Upper lobe of right lung (tissue), 1 donor: ENCODE measurements around the gene LTBP3. TPM values are rescaled to one million over a fixed set of nuclear protein-coding genes. Genes with fewer than 3 reads are reported as not detected.

Experiments
- ATAC-seq: fragments of 200-7000 bp; cut with Tn5 transposase; one replicate; pipeline ENCODE4 v1.9.1; 2020; ENCODE audit warnings: mild to moderate bottlenecking, moderate library complexity
- DNase-seq: peaks from one replicate; pipeline ENCODE4 v3.0.0-alpha.2; 2020
- H3K27ac ChIP-seq: fragments of 200-600 bp; one replicate; pipeline ENCODE4 v1.8.0; 2022
- H3K27me3 ChIP-seq: fragments of 200-600 bp; one replicate; pipeline ENCODE4 v1.8.0; 2022; ENCODE audit warnings: mild to moderate bottlenecking
- H3K36me3 ChIP-seq: fragments of 200-600 bp; one replicate; pipeline ENCODE4 v1.8.0; 2022
- H3K4me1 ChIP-seq: fragments of 200-600 bp; one replicate; pipeline ENCODE4 v1.8.0; 2022
- H3K4me3 ChIP-seq: fragments of 200-600 bp; one replicate; pipeline ENCODE4 v1.8.0; 2022; ENCODE audit warnings: mild to moderate bottlenecking
- H3K9me3 ChIP-seq: fragments of 200-600 bp; one replicate; pipeline ENCODE4 v1.8.0; 2022
- CTCF ChIP-seq: fragments of 200-600 bp; IDR thresholded peaks from one replicate; pipeline ENCODE4 v1.8.0; 2022; ENCODE audit warnings: antibody characterized with exemption
- intact Hi-C: fragments of 100-400 bp; cut with DNase I; formaldehyde crosslinking; loops from one replicate; pipeline ENCODE4 v1.11.0; 2022
- total RNA-seq: library from RNA; stranded (reverse); fragmentation: NEBNext Ultra II Directional; extraction: Animal tissue kit (Norgen Biotek cat#: 25700); gene quantifications from one replicate; pipeline ENCODE4 v1.2.1, GENCODE V29; 2021
- donor health status: DM: no; HTN: yes; CAD: no; lungs with severe emphysema.

Gene LTBP3
- total RNA-seq, 1 donor from 2014 or later, result 128 TPM

- no peaks in the 10 kb centered on the region for H3K9me3 ChIP-seq
- ATAC-seq (no peak), DNase-seq (no peak)
- no peak for TF ChIP-seq CTCF
- H3K36me3 ChIP-seq, result peaks cover 48% of the 10 kb centered on the region
- no peak overlapping the region for H3K27ac ChIP-seq
- no peaks in the 10 kb centered on the region for H3K4me1 ChIP-seq
- H3K4me3 ChIP-seq, result no peak overlapping the region
- H3K27me3 ChIP-seq, result no peaks in the 10 kb centered on the region
- intact Hi-C loops, result no loop called here
These were observed 40.1 kb upstream of the LTBP3 start for GRCh38 chr11:65598258-65598699.

GRCh38 chr11:65596520-65596919, 38.4 kb upstream of the LTBP3 start:
- no peaks in the 10 kb centered on the region for H3K9me3 ChIP-seq
- DNase-seq, result no peak
- H3K36me3 ChIP-seq, result peaks cover 35% of the 10 kb centered on the region
- no peak for TF ChIP-seq CTCF
- no peak for ATAC-seq
- no peak overlapping the region for H3K4me3 ChIP-seq
- intact Hi-C loops, result no loop called here
- H3K27ac ChIP-seq, result no peak overlapping the region
- H3K4me1 ChIP-seq, result no peaks in the 10 kb centered on the region
- no peaks in the 10 kb centered on the region for H3K27me3 ChIP-seq

GRCh38 chr11:65595543-65596281, 37.6 kb upstream of the LTBP3 start, which contains the start of gene KCNK7:
Gene KCNK7 (minus strand): TSS chr11:65595800. CDS start chr11:65595772, 28 bp downstream.
- no peaks in the 10 kb centered on the region for H3K9me3 ChIP-seq
- H3K36me3 ChIP-seq, result peaks cover 35% of the 10 kb centered on the region
- DNase-seq (no peak), ATAC-seq (no peak)
- no peaks in the 10 kb centered on the region for H3K4me1 ChIP-seq
- no peak within 1 kb of the TSS for H3K4me3 ChIP-seq
- H3K27me3 ChIP-seq, result no peaks in the 10 kb centered on the region
- H3K27ac ChIP-seq, result peak within 1 kb of the TSS; percentile 11
- no peak for TF ChIP-seq CTCF
- intact Hi-C loops, result no loop called here

GRCh38 chr11:65595131-65595530, 37.0 kb upstream of the LTBP3 start:
- peak overlapping the region; percentile 11 for H3K27ac ChIP-seq
- no peak overlapping the region for H3K4me3 ChIP-seq
- intact Hi-C loops, result no loop called here
- H3K9me3 ChIP-seq, result no peaks in the 10 kb centered on the region
- ATAC-seq (peak; percentile 1), DNase-seq (no peak)
- H3K36me3 ChIP-seq, result peaks cover 41% of the 10 kb centered on the region
- no peak for TF ChIP-seq CTCF
- no peaks in the 10 kb centered on the region for H3K27me3 ChIP-seq
- no peaks in the 10 kb centered on the region for H3K4me1 ChIP-seq

GRCh38 chr11:65593518-65594414, 35.6 kb upstream of the LTBP3 start:
- Histone ChIP-seq H3K9me3 (no peaks in the 10 kb centered on the region), H3K4me1 (no peaks in the 10 kb centered on the region), H3K27me3 (no peaks in the 10 kb centered on the region), H3K4me3 (no peak overlapping the region), H3K27ac (no peak overlapping the region), H3K36me3 (peaks cover 43% of the 10 kb centered on the region)
- intact Hi-C loops, result no loop called here
- peak; percentile 67 for TF ChIP-seq CTCF
- peak; percentile 48 for ATAC-seq
- no peak for DNase-seq
